ENCODE data around the gene SERPINC1. TPM values are rescaled to one million over a fixed set of nuclear protein-coding genes. Genes with fewer than 3 reads are reported as not detected.

SERPINC1 gene
- total and polyA plus RNA-seq, 9 of the 15 experiments (the other 6 are each of a cell fraction or from before 2014, with no cell fraction given) = 0.07 to 1.2 (median 0.50) TPM

DNA sequence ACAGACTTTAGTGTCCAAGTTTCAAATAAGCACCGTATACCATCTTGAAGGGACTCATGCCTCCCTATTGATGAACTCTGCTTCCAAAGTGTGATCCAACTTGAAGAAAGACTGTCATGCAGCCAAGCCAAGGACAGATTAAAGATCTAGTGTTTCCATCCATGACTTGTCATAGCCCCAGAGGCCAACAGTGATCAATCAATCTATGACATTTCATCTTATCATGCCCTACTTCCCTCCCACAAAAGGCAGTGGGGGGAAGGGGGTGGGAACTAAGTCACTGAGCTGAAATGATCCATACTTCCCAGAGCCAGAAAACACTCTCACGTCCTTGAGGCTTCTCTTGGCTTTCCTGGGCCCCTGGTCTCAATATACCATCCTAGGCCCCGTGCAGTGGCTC lies 4.0 kb downstream of the SERPINC1 start (continued):
- peak; percentile 33; the same call in 1 of the 2 replicates for TF ChIP-seq JUND (IDR thresholded peaks at IDR 0.05; ENCODE audit: borderline replicate concordance, low read depth, low read length)
- no peak; the same call in 2 of the 3 replicates for TF ChIP-seq JUND (tag; IDR thresholded peaks at IDR 0.05; ENCODE audit: borderline replicate concordance, low read depth, low read length)
- TF ChIP-seq MEF2A (IDR thresholded peaks at IDR 0.05; ENCODE audit: control insufficient read depth, low read depth, low read length) = no peak
- TF ChIP-seq, protein P1, sequence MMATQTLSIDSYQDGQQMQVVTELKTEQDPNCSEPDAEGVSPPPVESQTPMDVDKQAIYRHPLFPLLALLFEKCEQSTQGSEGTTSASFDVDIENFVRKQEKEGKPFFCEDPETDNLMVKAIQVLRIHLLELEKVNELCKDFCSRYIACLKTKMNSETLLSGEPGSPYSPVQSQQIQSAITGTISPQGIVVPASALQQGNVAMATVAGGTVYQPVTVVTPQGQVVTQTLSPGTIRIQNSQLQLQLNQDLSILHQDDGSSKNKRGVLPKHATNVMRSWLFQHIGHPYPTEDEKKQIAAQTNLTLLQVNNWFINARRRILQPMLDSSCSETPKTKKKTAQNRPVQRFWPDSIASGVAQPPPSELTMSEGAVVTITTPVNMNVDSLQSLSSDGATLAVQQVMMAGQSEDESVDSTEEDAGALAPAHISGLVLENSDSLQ (IDR thresholded peaks at IDR 0.05) = peak; percentile 93
- peak in 1 of 2 experiments; percentile 39; a peak in 1 of 4 replicates for TF ChIP-seq RCOR1 (IDR thresholded peaks at IDR 0.05; ENCODE audit: borderline replicate concordance in 1 of 2, low read depth in 2 of 2, low read length in 2 of 2)
- TF ChIP-seq, protein P2, sequence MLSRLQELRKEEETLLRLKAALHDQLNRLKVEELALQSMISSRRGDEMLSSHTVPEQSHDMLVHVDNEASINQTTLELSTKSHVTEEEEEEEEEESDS (CRISPR knock-in tag; IDR thresholded peaks at IDR 0.05) = no peak

DNA sequence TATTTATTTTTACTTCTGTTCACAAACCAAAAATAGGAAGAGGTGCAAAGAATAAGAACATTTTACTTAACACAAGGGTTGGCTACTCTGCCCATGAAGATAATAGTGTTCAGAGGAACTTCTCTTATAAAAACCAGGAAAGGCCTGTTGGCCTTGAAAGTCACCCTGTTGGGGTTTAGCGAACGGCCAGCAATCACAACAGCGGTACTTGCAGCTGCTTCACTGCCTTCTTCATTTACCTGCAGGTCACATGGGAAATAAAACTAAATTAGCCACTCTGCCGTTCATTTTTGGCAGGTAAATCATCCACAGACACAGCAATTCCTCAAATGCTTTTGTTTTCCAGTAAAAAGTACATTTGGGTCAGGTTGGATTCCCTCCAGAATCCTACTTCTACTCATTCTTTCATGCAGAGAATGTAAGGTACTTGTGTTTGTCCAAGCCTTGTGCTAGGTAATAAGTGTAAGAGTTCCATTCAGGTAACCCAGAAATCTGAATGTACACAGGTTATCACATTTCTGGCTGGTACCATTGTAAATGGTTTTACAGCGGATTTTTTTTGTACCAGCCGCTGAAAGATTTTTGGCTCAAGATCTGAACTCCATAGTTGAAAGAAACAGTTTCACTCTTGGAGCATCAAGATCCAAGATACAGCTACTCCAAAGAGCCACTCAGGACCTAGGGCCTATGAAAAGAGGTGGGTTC lies 13.1 kb downstream of the SERPINC1 start:
- CTCF ChIA-PET (ENCODE audit: low intra/inter-chr PET ratio) = no interaction called here
- H3K9me3 ChIP-seq (replicated peaks; ENCODE audit: control insufficient read depth, insufficient read depth, low read depth, low read length) = no peaks in the 10 kb centered on the region
- intact Hi-C loops (cut with micrococcal nuclease) (no loop called here), in situ Hi-C loops (cut with MboI) (no loop called here)
- BruUV-seq (replicated peaks) = no TSS peak
- H4K20me1 ChIP-seq (replicated peaks; ENCODE audit: control insufficient read depth, insufficient read depth, low read length) = no peaks in the 10 kb centered on the region
- ATAC-seq (no peak), FAIRE-seq (no peak), DNase-seq (ENCODE audit: extremely low read depth in 1 of 4, low spot score in 3 of 4) (no peak)
- no peaks in the 10 kb centered on the region for H3K4me1 ChIP-seq (replicated peaks in 1 of 2; ENCODE audit: control insufficient read depth in 2 of 2, insufficient read depth in 2 of 2, low read length in 2 of 2)
- no peaks in the 10 kb centered on the region for H3K36me3 ChIP-seq (ENCODE audit: control insufficient read depth, insufficient read depth, low read length)
- no peak overlapping the region for H3K4me3 ChIP-seq
- no peaks in the 10 kb centered on the region for H3K9me1 ChIP-seq (ENCODE audit: control insufficient read depth, insufficient read depth, low read length)
- TF ChIP-seq TAF9B (IDR thresholded peaks at IDR 0.05; ENCODE audit: partially characterized antibody) (no peak), ZBTB7A (IDR thresholded peaks at IDR 0.05; ENCODE audit: borderline replicate concordance, control insufficient read depth, low read depth, low read length) (no peak), ZZZ3 (IDR thresholded peaks at IDR 0.05) (no peak), ZNF311 (CRISPR knock-in tag; IDR thresholded peaks at IDR 0.05) (no peak)
- TF ChIP-seq, protein P3, sequence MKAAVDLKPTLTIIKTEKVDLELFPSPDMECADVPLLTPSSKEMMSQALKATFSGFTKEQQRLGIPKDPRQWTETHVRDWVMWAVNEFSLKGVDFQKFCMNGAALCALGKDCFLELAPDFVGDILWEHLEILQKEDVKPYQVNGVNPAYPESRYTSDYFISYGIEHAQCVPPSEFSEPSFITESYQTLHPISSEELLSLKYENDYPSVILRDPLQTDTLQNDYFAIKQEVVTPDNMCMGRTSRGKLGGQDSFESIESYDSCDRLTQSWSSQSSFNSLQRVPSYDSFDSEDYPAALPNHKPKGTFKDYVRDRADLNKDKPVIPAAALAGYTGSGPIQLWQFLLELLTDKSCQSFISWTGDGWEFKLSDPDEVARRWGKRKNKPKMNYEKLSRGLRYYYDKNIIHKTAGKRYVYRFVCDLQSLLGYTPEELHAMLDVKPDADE (conservative IDR thresholded peaks at IDR 0.05; ENCODE audit: control insufficient read depth, low read depth, low read length) = no peak
- POLR2A ChIA-PET = interaction anchor here (1.0 to 1.2 kb wide), 2 partner anchors 15 to 17 kb away, joined by 3 read pairs; no protein-coding TSS in a partner anchor
- no peaks in the 10 kb centered on the region for H3K27me3 ChIP-seq (ENCODE audit: control insufficient read depth in 2 of 2, insufficient read depth in 2 of 2, low read length in 2 of 2)
- H3K27ac ChIP-seq (ENCODE audit: extremely low read depth, low read depth, low read length) = no peak overlapping the region
- no peaks in the 10 kb centered on the region for H3K79me2 ChIP-seq (ENCODE audit: control insufficient read depth, insufficient read depth, low read length)
- WGBS (ENCODE audit: insufficient coverage, low coverage, missing lambda C conversion rate) = 67% methylated on average over 6 of the region's 6 CpGs
- no peak overlapping the region for H2AFZ ChIP-seq (ENCODE audit: low read depth, low read length)
- H3K9ac ChIP-seq (ENCODE audit: insufficient read depth in 1 of 2, low read depth in 2 of 2, low read length in 2 of 2) = no peak overlapping the region
- H3K4me2 ChIP-seq (ENCODE audit: insufficient read depth, low read length) = no peak overlapping the region

Data from K562 (cell line).